ENCODE data around the gene HNRNPA2B1.
"Not testable (repeated sequence)": the region's sequence is repeated elsewhere in the genome, so short reads cannot be mapped to it uniquely, and the experiment has no call there.

Gene HNRNPA2B1

GRCh38 chr7:26189697-26190096 is 10.8 kb downstream of the HNRNPA2B1 start:
- H3K4me3 ChIP-seq (ENCODE audit: low read depth, low read length): no peak overlapping the region
- peaks cover 14% of the 10 kb centered on the region for H3K4me1 ChIP-seq (ENCODE audit: control insufficient read depth, insufficient read depth, low read length, unreplicated experiment)
- H3K79me2 ChIP-seq (ENCODE audit: control insufficient read depth, insufficient read depth, low read length, unreplicated experiment): peaks cover 36% of the 10 kb centered on the region
- H3K27me3 ChIP-seq (ENCODE audit: insufficient read depth, low read length): no peaks in the 10 kb centered on the region
- H2AFZ ChIP-seq (ENCODE audit: low read length, unreplicated experiment): no peak overlapping the region
- peaks cover 66% of the 10 kb centered on the region for H3K36me3 ChIP-seq (ENCODE audit: insufficient read depth, low read length)
- no peak overlapping the region for H3K27ac ChIP-seq (ENCODE audit: low read depth, low read length)

- Histone ChIP-seq H3K36me3 (ENCODE audit: insufficient read depth, low read length) (peaks cover 66% of the 10 kb centered on the region), H3K4me1 (ENCODE audit: control insufficient read depth, insufficient read depth, low read length, unreplicated experiment) (peaks cover 18% of the 10 kb centered on the region), H3K79me2 (ENCODE audit: control insufficient read depth, insufficient read depth, low read length, unreplicated experiment) (peaks cover 30% of the 10 kb centered on the region), H3K27me3 (ENCODE audit: insufficient read depth, low read length) (no peaks in the 10 kb centered on the region), H3K4me3 (ENCODE audit: low read depth, low read length) (no peak overlapping the region), H3K27ac (ENCODE audit: low read depth, low read length) (no peak overlapping the region), H2AFZ (ENCODE audit: low read length, unreplicated experiment) (no peak overlapping the region)
Observed at GRCh38 chr7:26188957-26189541, 11.5 kb downstream of the HNRNPA2B1 start.

DNA sequence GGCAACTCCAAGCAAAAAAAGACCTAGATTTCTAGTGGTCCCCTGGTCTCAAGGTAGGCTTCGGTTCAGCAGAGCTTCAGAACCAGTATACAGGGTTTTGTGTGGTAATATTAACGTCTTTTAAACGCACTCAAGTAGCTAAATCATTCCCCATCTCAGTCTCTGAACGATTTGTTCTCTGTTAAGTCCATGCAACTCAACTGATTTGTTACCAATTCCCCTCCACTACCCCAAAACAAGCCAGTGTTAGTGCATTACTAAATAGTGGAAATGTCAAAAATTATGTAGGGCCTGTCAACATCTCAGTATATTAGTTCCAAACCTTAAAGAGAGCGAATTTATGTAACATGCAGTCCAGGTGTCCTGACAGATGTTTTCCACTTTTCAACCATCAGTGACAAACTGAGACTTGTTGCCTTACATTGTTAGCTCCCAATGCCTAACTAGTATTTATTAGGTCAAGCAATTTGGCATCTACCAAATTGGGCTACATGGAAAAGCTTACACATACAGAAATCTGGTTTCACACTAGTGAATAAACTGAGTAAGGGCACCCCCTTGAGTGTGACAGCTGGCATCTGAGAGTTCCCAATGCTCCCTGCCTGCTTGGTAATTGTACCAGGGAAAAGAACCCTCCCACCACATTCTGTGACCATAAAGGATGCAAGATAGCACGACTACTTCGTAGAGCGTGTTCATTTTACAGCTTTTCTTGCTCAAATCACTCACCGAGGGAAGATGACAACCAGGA is 12.2 kb downstream of the HNRNPA2B1 start:
- peaks cover 17% of the 10 kb centered on the region for H3K4me1 ChIP-seq (ENCODE audit: control insufficient read depth, insufficient read depth, low read length, unreplicated experiment)
- peaks cover 23% of the 10 kb centered on the region for H3K79me2 ChIP-seq (ENCODE audit: control insufficient read depth, insufficient read depth, low read length, unreplicated experiment)
- H3K4me3 ChIP-seq (ENCODE audit: low read depth, low read length): no peak overlapping the region
- H3K27ac ChIP-seq (ENCODE audit: low read depth, low read length): no peak overlapping the region
- peaks cover 59% of the 10 kb centered on the region for H3K36me3 ChIP-seq (ENCODE audit: insufficient read depth, low read length)
- no peaks in the 10 kb centered on the region for H3K27me3 ChIP-seq (ENCODE audit: insufficient read depth, low read length)
- H2AFZ ChIP-seq (ENCODE audit: low read length, unreplicated experiment): no peak overlapping the region

GRCh38 chr7:26187380-26188205 is 13.0 kb downstream of the HNRNPA2B1 start:
- peaks cover 15% of the 10 kb centered on the region for H3K79me2 ChIP-seq (ENCODE audit: control insufficient read depth, insufficient read depth, low read length, unreplicated experiment)
- peaks cover 11% of the 10 kb centered on the region for H3K4me1 ChIP-seq (ENCODE audit: control insufficient read depth, insufficient read depth, low read length, unreplicated experiment)
- H3K27ac ChIP-seq (ENCODE audit: low read depth, low read length): no peak overlapping the region
- no peak overlapping the region for H2AFZ ChIP-seq (ENCODE audit: low read length, unreplicated experiment)
- H3K36me3 ChIP-seq (ENCODE audit: insufficient read depth, low read length): peaks cover 51% of the 10 kb centered on the region
- no peak overlapping the region for H3K4me3 ChIP-seq (ENCODE audit: low read depth, low read length)
- no peaks in the 10 kb centered on the region for H3K27me3 ChIP-seq (ENCODE audit: insufficient read depth, low read length)

DNA sequence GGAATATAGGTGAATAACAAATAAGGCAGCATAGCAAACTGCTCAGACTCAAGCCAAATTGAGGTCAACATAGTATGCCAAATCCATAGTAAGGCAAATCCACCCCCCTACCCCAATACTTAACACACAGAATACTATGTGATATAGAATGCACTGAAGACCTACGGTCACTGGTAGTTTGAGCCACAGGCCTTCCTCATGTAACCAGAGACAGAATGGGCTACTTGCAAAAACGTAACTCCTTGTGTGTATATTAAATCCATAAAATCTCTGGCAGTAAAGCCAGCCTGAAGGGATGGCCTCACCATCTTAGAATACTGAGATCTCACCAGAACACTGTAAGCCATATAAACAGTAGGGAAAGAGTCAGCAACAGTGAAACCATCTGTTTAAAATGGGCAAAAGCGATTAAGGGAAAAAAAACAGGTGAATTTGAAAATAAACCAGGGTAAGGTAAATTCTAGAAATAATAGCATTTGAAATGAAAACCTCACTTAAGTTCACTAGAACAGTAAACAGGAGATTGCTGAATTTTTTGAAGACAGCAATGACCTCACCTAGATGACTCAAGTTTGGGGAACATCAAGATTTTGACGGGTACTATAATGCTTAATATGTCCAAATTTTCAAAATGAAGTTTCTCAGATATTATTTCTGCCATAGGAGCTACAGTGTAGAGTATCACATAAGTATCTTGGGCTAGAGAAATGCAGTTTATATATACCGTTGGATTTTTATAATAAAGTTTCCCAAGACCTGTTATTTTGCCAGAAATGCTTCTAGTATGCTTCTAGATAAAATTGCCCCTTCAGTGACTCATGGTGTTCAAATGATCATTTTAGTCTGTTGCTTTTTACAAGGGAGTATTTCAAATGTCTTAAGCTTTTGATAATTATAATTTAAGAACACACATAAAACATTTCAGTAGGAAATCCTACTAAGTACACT is 13.9 kb downstream of the HNRNPA2B1 start:
- H3K4me3 ChIP-seq (ENCODE audit: low read depth, low read length): no peak overlapping the region
- no peak overlapping the region for H3K27ac ChIP-seq (ENCODE audit: low read depth, low read length)
- H3K79me2 ChIP-seq (ENCODE audit: control insufficient read depth, insufficient read depth, low read length, unreplicated experiment): peaks cover 6% of the 10 kb centered on the region
- peaks cover 10% of the 10 kb centered on the region for H3K4me1 ChIP-seq (ENCODE audit: control insufficient read depth, insufficient read depth, low read length, unreplicated experiment)
- no peaks in the 10 kb centered on the region for H3K27me3 ChIP-seq (ENCODE audit: insufficient read depth, low read length)
- no peak overlapping the region for H2AFZ ChIP-seq (ENCODE audit: low read length, unreplicated experiment)
- H3K36me3 ChIP-seq (ENCODE audit: insufficient read depth, low read length): peaks cover 42% of the 10 kb centered on the region

DNA sequence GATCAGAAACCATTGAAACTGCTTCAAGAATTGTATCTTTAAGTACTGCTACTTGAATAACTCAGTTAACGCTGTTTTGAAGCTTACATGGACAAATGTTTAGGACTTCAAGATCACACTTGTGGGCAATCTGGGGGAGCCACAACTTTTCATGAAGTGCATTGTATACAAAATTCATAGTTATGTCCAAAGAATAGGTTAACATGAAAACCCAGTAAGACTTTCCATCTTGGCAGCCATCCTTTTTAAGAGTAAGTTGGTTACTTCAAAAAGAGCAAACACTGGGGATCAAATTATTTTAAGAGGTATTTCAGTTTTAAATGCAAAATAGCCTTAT is 14.7 kb downstream of the HNRNPA2B1 start:
- peaks cover 10% of the 10 kb centered on the region for H3K4me1 ChIP-seq (ENCODE audit: control insufficient read depth, insufficient read depth, low read length, unreplicated experiment)
- no peak overlapping the region for H3K27ac ChIP-seq (ENCODE audit: low read depth, low read length)
- no peak overlapping the region for H3K4me3 ChIP-seq (ENCODE audit: low read depth, low read length)
- no peaks in the 10 kb centered on the region for H3K27me3 ChIP-seq (ENCODE audit: insufficient read depth, low read length)
- peaks cover 6% of the 10 kb centered on the region for H3K79me2 ChIP-seq (ENCODE audit: control insufficient read depth, insufficient read depth, low read length, unreplicated experiment)
- peaks cover 34% of the 10 kb centered on the region for H3K36me3 ChIP-seq (ENCODE audit: insufficient read depth, low read length)
- H2AFZ ChIP-seq (ENCODE audit: low read length, unreplicated experiment): no peak overlapping the region

DNA sequence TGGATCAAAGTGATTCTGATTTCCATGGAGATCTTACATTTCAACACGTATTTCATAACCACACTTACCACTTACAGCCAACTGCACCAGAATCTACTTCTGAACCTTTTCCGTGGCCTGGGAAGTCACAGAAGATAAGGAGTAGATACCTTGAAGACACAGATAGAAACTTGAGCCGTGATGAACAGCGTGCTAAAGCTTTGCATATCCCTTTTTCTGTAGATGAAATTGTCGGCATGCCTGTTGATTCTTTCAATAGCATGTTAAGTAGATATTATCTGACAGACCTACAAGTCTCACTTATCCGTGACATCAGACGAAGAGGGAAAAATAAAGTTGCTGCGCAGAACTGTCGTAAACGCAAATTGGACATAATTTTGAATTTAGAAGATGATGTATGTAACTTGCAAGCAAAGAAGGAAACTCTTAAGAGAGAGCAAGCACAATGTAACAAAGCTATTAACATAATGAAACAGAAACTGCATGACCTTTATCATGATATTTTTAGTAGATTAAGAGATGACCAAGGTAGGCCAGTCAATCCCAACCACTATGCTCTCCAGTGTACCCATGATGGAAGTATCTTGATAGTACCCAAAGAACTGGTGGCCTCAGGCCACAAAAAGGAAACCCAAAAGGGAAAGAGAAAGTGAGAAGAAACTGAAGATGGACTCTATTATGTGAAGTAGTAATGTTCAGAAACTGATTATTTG is 15.3 kb downstream of the HNRNPA2B1 start:
- H3K36me3 ChIP-seq (ENCODE audit: insufficient read depth, low read length): peaks cover 29% of the 10 kb centered on the region
- peaks cover 10% of the 10 kb centered on the region for H3K4me1 ChIP-seq (ENCODE audit: control insufficient read depth, insufficient read depth, low read length, unreplicated experiment)
- peaks cover 2% of the 10 kb centered on the region for H3K79me2 ChIP-seq (ENCODE audit: control insufficient read depth, insufficient read depth, low read length, unreplicated experiment)
- H3K27me3 ChIP-seq (ENCODE audit: insufficient read depth, low read length): no peaks in the 10 kb centered on the region
- no peak overlapping the region for H2AFZ ChIP-seq (ENCODE audit: low read length, unreplicated experiment)
- no peak overlapping the region for H3K4me3 ChIP-seq (ENCODE audit: low read depth, low read length)
- no peak overlapping the region for H3K27ac ChIP-seq (ENCODE audit: low read depth, low read length)

DNA sequence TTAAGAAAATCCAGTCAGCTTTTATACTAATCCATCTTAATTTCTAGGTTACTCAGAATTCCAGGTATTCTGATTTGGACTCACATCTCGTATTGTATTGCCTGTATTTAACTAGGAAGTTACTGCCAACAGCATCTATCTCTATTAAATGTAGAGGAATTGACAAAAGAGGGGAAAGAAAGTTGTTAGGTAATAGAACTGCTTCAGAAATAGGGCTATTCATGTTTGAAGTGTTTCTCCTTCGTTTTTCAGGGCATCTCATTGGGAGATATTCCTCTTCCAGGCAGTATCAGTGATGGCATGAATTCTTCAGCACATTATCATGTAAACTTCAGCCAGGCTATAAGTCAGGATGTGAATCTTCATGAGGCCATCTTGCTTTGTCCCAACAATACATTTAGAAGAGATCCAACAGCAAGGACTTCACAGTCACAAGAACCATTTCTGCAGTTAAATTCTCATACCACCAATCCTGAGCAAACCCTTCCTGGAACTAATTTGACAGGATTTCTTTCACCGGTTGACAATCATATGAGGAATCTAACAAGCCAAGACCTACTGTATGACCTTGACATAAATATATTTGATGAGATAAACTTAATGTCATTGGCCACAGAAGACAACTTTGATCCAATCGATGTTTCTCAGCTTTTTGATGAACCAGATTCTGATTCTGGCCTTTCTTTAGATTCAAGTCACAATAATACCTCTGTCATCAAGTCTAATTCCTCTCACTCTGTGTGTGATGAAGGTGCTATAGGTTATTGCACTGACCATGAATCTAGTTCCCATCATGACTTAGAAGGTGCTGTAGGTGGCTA is 16.1 kb downstream of the HNRNPA2B1 start:
- not testable (repeated sequence) for H3K4me3 ChIP-seq (ENCODE audit: low read depth, low read length); H3K79me2 ChIP-seq (ENCODE audit: control insufficient read depth, insufficient read depth, low read length, unreplicated experiment); H3K27me3 ChIP-seq (ENCODE audit: insufficient read depth, low read length); H2AFZ ChIP-seq (ENCODE audit: low read length, unreplicated experiment); H3K4me1 ChIP-seq (ENCODE audit: control insufficient read depth, insufficient read depth, low read length, unreplicated experiment)
- H3K36me3 ChIP-seq (ENCODE audit: insufficient read depth, low read length): peaks cover 22% of the 10 kb centered on the region
- peak overlapping the region; percentile 42 for H3K27ac ChIP-seq (ENCODE audit: low read depth, low read length)

- Histone ChIP-seq H3K4me3 (ENCODE audit: low read depth, low read length) (no peak overlapping the region), H3K36me3 (ENCODE audit: insufficient read depth, low read length) (peaks cover 14% of the 10 kb centered on the region), H3K27me3 (ENCODE audit: insufficient read depth, low read length) (no peaks in the 10 kb centered on the region), H3K79me2 (ENCODE audit: control insufficient read depth, insufficient read depth, low read length, unreplicated experiment) (no peaks in the 10 kb centered on the region), H3K4me1 (ENCODE audit: control insufficient read depth, insufficient read depth, low read length, unreplicated experiment) (peaks cover 10% of the 10 kb centered on the region), H3K27ac (ENCODE audit: low read depth, low read length) (peak overlapping the region; percentile 42), H2AFZ (ENCODE audit: low read length, unreplicated experiment) (no peak overlapping the region)
Observed at GRCh38 chr7:26183545-26184280, 16.8 kb downstream of the HNRNPA2B1 start.
